K562 (cell line): ENCODE measurements around the gene PPP3CA. TPM values are rescaled to one million over a fixed set of nuclear protein-coding genes. Genes with fewer than 3 reads are reported as not detected.
"Not testable (repeated sequence)": the region's sequence is repeated elsewhere in the genome, so short reads cannot be mapped to it uniquely, and the experiment has no call there.

Source experiments
- ATAC-seq: fragments of 200-7000 bp; cut with Tn5 transposase; 3 replicates; pipeline ENCODE4 v1.9.1; 2020; ENCODE audit warnings: moderate library complexity
- BruUV-seq: library from RNA; stranded (reverse); fragments of 400-500 nt; replicated peaks from 2 replicates; lab custom pipeline; 2021; lab: Mats Ljungman, UMichigan
- CTCF ChIA-PET: fragments of 300-600 bp; formaldehyde crosslinking; extraction: SDS; loops from one replicate; lab custom pipeline; 2021; ENCODE audit warnings: low intra/inter-chr PET ratio; lab: Yijun Ruan, JAX
- POLR2A ChIA-PET: fragments of 300-600, 350-650 bp; sonication (Branson Sonifier 250); formaldehyde crosslinking; extraction: SDS; loops from one replicate; lab custom pipeline; 2021; ENCODE audit warnings: antibody characterized with exemption, inconsistent platforms; lab: Yijun Ruan, JAX
- DNase-seq, 4 experiments: peaks; one replicate each; pipeline versions ENCODE4 v3.0.0 to v3.0.0-alpha.2; 2011 to 2018; ENCODE audit warnings: low spot score in 3 of 4, mixed read lengths in 3 of 4; ENCODE audit errors: extremely low read depth in 1 of 4
- FAIRE-seq: peaks from 2 replicates; lab custom pipeline; 2011; peaks lifted over from hg19 to GRCh38; lab: Jason Lieb, UNC
- H2AFZ ChIP-seq: 2 replicates; pipeline ENCODE4 v1.6.0; 2011; ENCODE audit warnings: low read depth, low read length, control low read depth, inconsistent platforms
- H3K27ac ChIP-seq: fragments of 200-600 bp; 3 replicates; pipeline ENCODE4 v1.8.0; 2011; ENCODE audit warnings: low read depth, mild to moderate bottlenecking, control low read depth, inconsistent platforms, low read length, moderate library complexity, mixed read lengths; ENCODE audit errors: extremely low read depth
- H3K27me3 ChIP-seq, 2 experiments: fragments of 300-600 bp in 1 of 2; 2 replicates in 1 of 2; 3 replicates in 1 of 2; pipeline versions ENCODE4 v1.6.0 to v1.8.0; 2011; ENCODE audit warnings: inconsistent platforms in 2 of 2, low read length in 2 of 2, mild to moderate bottlenecking in 1 of 2, mixed read lengths in 1 of 2, moderate library complexity in 1 of 2; ENCODE audit not compliant: control insufficient read depth in 2 of 2, insufficient read depth in 2 of 2
- H3K36me3 ChIP-seq: fragments of 300-600 bp; 3 replicates; pipeline ENCODE4 v1.8.0; 2011; ENCODE audit warnings: mild to moderate bottlenecking, low read length, inconsistent platforms; ENCODE audit not compliant: control insufficient read depth, insufficient read depth
- H3K4me1 ChIP-seq, 2 experiments: fragments of 200-600 bp in 1 of 2; replicated peaks in 1 of 2; 2 replicates in 1 of 2; 3 replicates in 1 of 2; pipeline versions ENCODE4 v1.5.1 to v1.8.0; 2011; ENCODE audit warnings: inconsistent platforms in 2 of 2, low read length in 2 of 2, mild to moderate bottlenecking in 1 of 2, mixed read lengths in 1 of 2, moderate library complexity in 1 of 2; ENCODE audit not compliant: control insufficient read depth in 2 of 2, insufficient read depth in 2 of 2
- H3K4me2 ChIP-seq: 2 replicates; pipeline ENCODE4 v1.6.1; 2011; ENCODE audit warnings: low read length, control low read depth, inconsistent platforms, mixed read lengths; ENCODE audit not compliant: insufficient read depth
- H3K4me3 ChIP-seq: fragments of 200-600 bp; sonication (generic), shearing (Covaris generic); 2 replicates; pipeline ENCODE4 v1.5.1; 2016; ENCODE audit warnings: control low read depth, inconsistent platforms
- H3K79me2 ChIP-seq: fragments of 200-600 bp; 3 replicates; pipeline ENCODE4 v1.8.0; 2011; ENCODE audit warnings: low read length, inconsistent platforms; ENCODE audit not compliant: control insufficient read depth, insufficient read depth
- H3K9ac ChIP-seq, 2 experiments: 2 replicates each; pipeline versions ENCODE4 v1.6.0 to v1.6.1; 2011; ENCODE audit warnings: low read depth in 2 of 2, low read length in 2 of 2, control low read depth in 1 of 2, inconsistent platforms in 1 of 2, mild to moderate bottlenecking in 1 of 2, mixed read lengths in 1 of 2; ENCODE audit not compliant: insufficient read depth in 1 of 2
- H3K9me1 ChIP-seq: one replicate; pipeline ENCODE4 v1.6.0; 2011; ENCODE audit warnings: inconsistent platforms, mild to moderate bottlenecking, low read length, moderate library complexity; ENCODE audit not compliant: control insufficient read depth, insufficient read depth
- H3K9me3 ChIP-seq: replicated peaks from 2 replicates; pipeline ENCODE4 v1.5.1; 2011; ENCODE audit warnings: low read depth, low read length, inconsistent platforms; ENCODE audit not compliant: control insufficient read depth, insufficient read depth
- H4K20me1 ChIP-seq: replicated peaks from 2 replicates; pipeline ENCODE4 v1.6.1; 2011; ENCODE audit warnings: low read length, inconsistent platforms, mixed read lengths; ENCODE audit not compliant: control insufficient read depth, insufficient read depth
- GATAD2A ChIP-seq: fragments of 450-650 bp; IDR thresholded peaks from 2 replicates; pipeline ENCODE4 v1.6.1; 2017
- KAT7 ChIP-seq: sonication (generic); formaldehyde crosslinking; IDR thresholded peaks from 2 replicates; pipeline ENCODE4 v1.8.0; 2022; ENCODE audit warnings: missing genetic modification reagents, mild to moderate bottlenecking, borderline replicate concordance
- MEF2A ChIP-seq: IDR thresholded peaks from 2 replicates; pipeline ENCODE4 v1.6.1; 2011; ENCODE audit warnings: low read depth, mild to moderate bottlenecking, low read length, moderate library complexity; ENCODE audit not compliant: control insufficient read depth
- SAFB2 ChIP-seq: fragments of 200-400 bp; formaldehyde crosslinking; IDR thresholded peaks from 2 replicates; pipeline ENCODE4 v1.6.1; 2018; ENCODE audit warnings: borderline replicate concordance, low read length, low read depth, moderate library complexity; ENCODE audit not compliant: severe bottlenecking
- VEZF1 ChIP-seq: fragments of 200-800 bp; sonication (Bioruptor generic); IDR thresholded peaks from 2 replicates; pipeline ENCODE4 v1.6.1; 2017; ENCODE audit warnings: missing genetic modification characterization, missing compliant biosample characterization
- ZNF24 ChIP-seq: fragments of 450-650 bp; IDR thresholded peaks from 2 replicates; pipeline ENCODE4 v1.6.1; 2016
- ZNF280B ChIP-seq: fragments of 250-450 bp; sonication (Bioruptor Pico); IDR thresholded peaks from 2 replicates; pipeline ENCODE4 v1.5.1; 2021; ENCODE audit warnings: mild to moderate bottlenecking
- ZNF431 ChIP-seq: sonication (generic); formaldehyde crosslinking; IDR thresholded peaks from 2 replicates; pipeline ENCODE4 v1.8.0; 2022; ENCODE audit warnings: mild to moderate bottlenecking, missing genetic modification reagents
- ZNF445 ChIP-seq: fragments of 250-450 bp; sonication (Bioruptor Pico); IDR thresholded peaks from 2 replicates; pipeline ENCODE4 v1.4.0; 2020; ENCODE audit warnings: low read depth, mild to moderate bottlenecking, moderate library complexity
- WGBS: fragments of 100-300 bp; shearing (Covaris generic); methylation state at CpG from one replicate; pipeline ENCODE4 v1.1.6; 2016; ENCODE audit warnings: low coverage, mixed read lengths; ENCODE audit not compliant: insufficient coverage; ENCODE audit errors: missing lambda C conversion rate; 5-methylcytosine and 5-hydroxymethylcytosine counted together
- in situ Hi-C: fragments of 300-500 bp; cut with MboI; formaldehyde crosslinking; loops from 4 replicates; pipeline ENCODE4 v1.15.0; 2018; ENCODE audit warnings: inconsistent platforms, mixed read lengths
- intact Hi-C: fragments of 100-400 bp; cut with micrococcal nuclease; formaldehyde crosslinking; loops from 2 replicates; pipeline ENCODE4 v1.14.2; 2022
- polyA plus RNA-seq, 8 experiments: library from polyadenylated mRNA; depleted of rRNA in 4 of 8; stranded (reverse) in 5 of 8; unstranded in 3 of 8; fragments of >200 nt; fragmentation: Nextera tagmentation in 2 of 8; fragmentation: Illumina TruSeq in 1 of 8; extraction: Ambion mirVana in 2 of 8; extraction: Trizol in 1 of 8; gene quantifications; 2 replicates each; pipeline versions ENCODE4 v1.2.1 to v1.2.3, GENCODE V29; 2011 to 2014; ENCODE audit warnings: inconsistent platforms in 1 of 8, missing spikeins in 1 of 8
- total RNA-seq, 7 experiments: library from RNA; depleted of rRNA in 6 of 7; stranded (reverse); fragments of >200 nt in 6 of 7; fragmentation: Illumina TruSeq in 2 of 7; extraction: Trizol in 2 of 7; gene quantifications; 2 replicates each; pipeline versions ENCODE4 v1.2.1 to v1.2.3, GENCODE V29; 2011 to 2021; ENCODE audit warnings: low replicate concordance in 1 of 7

Gene PPP3CA
- total and polyA plus RNA-seq, 9 of the 15 experiments (the other 6 are each of a cell fraction or from before 2014, with no cell fraction given) = 0.94 to 3.2 (median 1.6) TPM

DNA sequence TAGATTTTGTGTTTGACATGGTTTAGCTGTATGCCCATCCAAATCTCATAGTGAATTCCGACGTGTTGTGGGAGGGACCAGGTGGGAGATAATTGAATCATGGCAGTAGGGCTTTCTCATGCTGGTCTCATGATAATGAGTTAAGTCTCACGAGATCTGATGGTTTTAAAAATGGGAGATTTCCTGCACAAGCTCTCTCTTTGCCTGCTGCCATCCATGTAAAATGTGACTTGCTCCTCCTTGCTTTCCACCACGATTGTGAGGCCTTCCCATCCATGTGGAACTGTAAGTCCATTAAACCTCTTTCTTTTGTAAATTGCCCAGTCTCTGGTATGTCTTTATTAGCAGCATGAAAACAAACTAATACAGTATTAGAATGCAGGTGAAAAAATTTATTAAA, 164.6 kb downstream of the PPP3CA start:
- intact Hi-C loops, in situ Hi-C loops, ATAC-seq, H3K27ac ChIP-seq, H4K20me1 ChIP-seq, BruUV-seq, DNase-seq, H3K79me2 ChIP-seq, H3K9ac ChIP-seq, FAIRE-seq, H2AFZ ChIP-seq, H3K9me3 ChIP-seq, H3K27me3 ChIP-seq, H3K4me3 ChIP-seq, H3K4me2 ChIP-seq, H3K9me1 ChIP-seq, H3K4me1 ChIP-seq, POLR2A ChIA-PET, H3K36me3 ChIP-seq, CTCF ChIA-PET: not testable (repeated sequence)
- 0% methylated on average over 4 of the region's 4 CpGs for WGBS
- peak; percentile 88 for TF ChIP-seq ZNF431 (CRISPR knock-in tag)

- no peaks in the 10 kb centered on the region for H3K4me1 ChIP-seq
Measured at GRCh38 chr4:101178731-101179130, 168.6 kb downstream of the PPP3CA start.

More at GRCh38 chr4:101178731-101179130, 168.6 kb downstream of the PPP3CA start:
- intact Hi-C loops = no loop called here
- Histone ChIP-seq H2AFZ (no peak overlapping the region), H3K9ac (no peak overlapping the region), H3K27me3 (no peaks in the 10 kb centered on the region), H3K27ac (no peak overlapping the region), H4K20me1 (no peaks in the 10 kb centered on the region), H3K9me1 (no peaks in the 10 kb centered on the region), H3K4me3 (no peak overlapping the region), H3K36me3 (no peaks in the 10 kb centered on the region), H3K4me2 (no peak overlapping the region), H3K79me2 (no peaks in the 10 kb centered on the region), H3K9me3 (no peaks in the 10 kb centered on the region)
- DNase-seq (no peak), ATAC-seq (no peak), FAIRE-seq (no peak)
- in situ Hi-C loops = no loop called here
- no TSS peak for BruUV-seq
- POLR2A ChIA-PET = no interaction called here
- CTCF ChIA-PET = no interaction called here
- 0% methylated on average over 2 of the region's 2 CpGs for WGBS
- TF ChIP-seq MEF2A (no peak), GATAD2A (no peak), VEZF1 (CRISPR knock-in tag) (0 out of 2 replicates have a peak, but pooled peaks have one; percentile 20), KAT7 (no peak), ZNF24 (no peak), ZNF280B (CRISPR knock-in tag) (no peak), ZNF445 (CRISPR knock-in tag) (no peak), SAFB2 (no peak)
